GM19035 (cell line): ENCODE results near the gene FAM120B.
A peak's percentile ranks its signal among the peaks of the same experiment; 100 is the strongest.

Experiments
- ATAC-seq: cut with Tn5 transposase; IDR thresholded peaks from one replicate; pipeline ENCODE4 v1.9.1; 2021; ENCODE audit not compliant: unreplicated experiment

FAM120B gene

GRCh38 chr6:170416303-170416702 is 109.7 kb downstream of the FAM120B start:
- ATAC-seq, result no peak

GRCh38 chr6:170416959-170417606 is 110.5 kb downstream of the FAM120B start:
- ATAC-seq, result no peak

GRCh38 chr6:170417881-170418280 is 111.3 kb downstream of the FAM120B start:
- no peak for ATAC-seq

- ATAC-seq, result no peak
Observed at GRCh38 chr6:170420283-170420682, 113.7 kb downstream of the FAM120B start.

DNA sequence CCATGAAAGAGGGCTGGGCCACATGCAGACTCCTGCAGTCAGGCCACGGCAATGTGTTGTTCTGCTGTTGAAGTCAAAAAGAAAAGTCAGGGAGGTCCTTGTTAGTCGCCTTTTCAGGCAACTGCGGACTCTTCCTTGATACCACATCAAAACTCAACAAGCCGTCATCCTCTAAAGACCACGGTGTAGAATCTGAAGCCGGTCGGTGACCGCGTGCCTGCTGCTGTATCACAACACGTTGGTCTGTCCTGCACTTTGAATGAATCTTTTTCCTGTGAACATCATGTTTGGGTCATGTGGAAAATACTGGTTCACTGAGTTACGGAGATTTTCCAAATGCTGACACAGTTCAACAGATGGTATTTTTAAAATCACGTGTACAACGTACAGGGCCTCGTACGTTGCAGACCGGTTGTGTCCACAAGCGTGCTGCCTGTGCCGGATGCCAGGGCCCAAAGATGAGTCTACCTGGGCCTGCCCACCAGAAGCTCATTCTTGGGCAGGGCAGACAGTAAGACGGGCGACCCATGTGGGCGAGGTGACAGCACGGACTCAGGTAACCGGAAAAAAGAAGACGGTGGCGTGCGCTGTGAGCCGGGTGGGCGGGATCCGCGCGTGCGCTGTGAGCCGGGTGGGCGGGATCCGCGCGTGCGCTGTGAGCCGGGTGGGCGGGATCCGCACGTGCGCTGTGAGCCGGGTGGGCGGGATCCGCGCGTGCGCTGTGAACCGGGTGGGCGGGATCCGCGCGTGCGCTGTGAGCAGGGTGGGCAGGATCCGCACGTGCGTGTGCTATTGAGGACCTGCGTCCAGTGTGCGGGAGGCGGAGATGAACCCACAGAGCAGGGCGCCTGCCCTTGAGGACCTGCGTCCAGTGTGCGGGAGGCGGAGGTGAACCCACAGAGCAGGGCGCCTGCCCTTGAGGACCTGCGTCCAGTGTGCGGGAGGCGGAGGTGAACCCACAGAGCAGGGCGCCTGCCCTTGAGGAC is 114.5 kb downstream of the FAM120B start:
- no peak for ATAC-seq

DNA sequence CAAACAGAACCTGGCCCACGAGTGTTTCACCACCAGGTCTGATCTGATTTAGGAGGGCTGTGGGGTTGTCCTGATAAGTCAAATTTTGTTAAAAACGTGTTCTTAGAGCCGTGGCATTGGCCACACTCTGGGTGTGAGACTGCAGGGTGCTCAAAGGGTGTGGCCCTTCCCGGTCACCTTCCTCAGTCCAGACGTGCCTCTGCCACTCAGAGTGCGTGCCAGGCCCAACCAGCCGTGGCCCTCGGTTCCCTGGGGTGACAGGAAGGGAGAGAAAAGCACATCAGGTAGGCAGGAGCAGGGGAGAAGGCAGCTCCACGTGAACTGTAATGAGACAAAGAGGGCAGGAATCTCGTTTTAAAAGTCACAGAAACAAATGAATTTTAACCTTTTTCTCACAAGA is 115.4 kb downstream of the FAM120B start:
- no peak for ATAC-seq

DNA sequence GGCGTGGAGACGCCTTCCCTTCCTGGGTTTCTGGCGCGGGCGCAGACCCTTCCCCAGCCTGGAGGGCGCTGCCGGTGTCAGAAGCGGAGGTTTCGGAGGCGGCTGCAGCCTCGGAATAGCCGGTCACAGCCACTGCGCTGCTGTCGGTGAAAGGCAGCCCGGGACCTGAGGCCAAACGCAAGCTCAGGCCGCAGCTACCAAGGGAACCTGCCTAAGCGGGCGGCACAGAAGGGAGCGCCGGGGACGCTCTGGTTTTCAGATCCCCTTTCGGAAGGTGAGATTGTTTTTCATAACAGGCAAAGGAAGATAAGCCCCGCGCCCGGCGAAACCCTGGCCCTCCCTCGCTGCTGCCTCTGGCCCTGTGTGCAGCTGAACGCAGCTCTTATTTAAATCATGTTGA is 116.5 kb downstream of the FAM120B start:
- ATAC-seq, result no peak

DNA sequence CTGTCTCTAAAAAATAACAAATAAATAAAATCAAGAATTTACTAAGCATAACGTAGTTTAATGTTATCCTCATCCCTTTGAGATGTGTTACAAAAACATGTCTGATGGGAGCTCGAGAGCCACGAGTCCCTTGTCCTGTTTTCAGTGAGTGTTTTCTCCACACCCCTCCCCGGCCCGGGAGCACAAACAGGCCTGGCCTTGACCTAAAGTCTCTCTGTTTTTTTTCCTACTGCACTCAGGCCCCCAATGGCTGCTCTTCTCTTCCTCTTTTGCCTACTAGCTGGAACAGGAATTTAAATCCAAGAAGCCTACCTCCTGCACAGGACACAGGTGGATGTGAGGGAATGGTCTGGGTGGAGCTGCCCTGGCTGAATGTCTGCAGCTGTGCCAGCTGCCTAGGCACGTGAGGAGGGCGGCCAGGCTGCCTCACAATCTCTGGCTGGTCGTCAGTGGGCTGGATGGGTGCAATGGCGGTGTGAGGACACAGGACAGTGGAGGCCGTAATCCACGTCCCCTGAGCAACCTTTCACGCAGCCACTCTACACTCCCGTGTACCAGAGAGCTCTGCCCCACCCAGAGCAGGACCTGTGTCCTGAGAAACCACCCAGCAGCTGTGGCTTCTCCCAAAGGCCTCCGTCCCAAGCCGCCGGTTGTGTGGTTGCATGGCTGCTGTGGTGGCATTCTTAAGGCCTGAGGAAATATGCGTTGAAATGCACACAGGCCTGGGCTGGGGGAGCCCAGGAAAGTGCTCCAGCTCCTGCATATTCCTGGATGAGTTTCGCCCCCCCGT is 117.5 kb downstream of the FAM120B start:
- no peak for ATAC-seq

DNA sequence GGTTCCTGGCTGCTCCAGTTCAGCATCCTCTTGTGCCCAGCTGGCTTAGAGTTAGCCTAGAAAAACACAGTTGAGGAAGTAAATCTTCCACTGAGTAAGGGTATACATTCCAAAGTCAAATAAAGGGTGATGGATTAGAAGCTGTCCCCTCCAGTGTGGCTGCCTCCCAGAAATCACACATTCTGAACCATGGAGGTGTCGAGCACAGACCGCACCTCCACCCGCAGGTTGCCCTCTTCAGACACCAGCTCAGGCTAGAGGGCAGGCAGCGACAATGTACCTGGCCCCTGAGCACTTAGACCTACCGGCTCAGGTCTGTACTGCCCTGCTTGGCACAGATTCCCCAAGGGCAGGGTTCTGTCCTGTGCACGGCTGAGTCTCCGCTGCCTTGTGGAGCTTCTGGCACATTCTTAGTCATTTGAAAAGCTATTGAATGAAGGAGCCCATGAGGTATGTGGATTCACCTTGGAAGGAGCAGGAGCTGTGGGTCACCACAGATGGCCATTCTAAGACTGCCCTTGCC is 118.1 kb downstream of the FAM120B start:
- ATAC-seq, result no peak

DNA sequence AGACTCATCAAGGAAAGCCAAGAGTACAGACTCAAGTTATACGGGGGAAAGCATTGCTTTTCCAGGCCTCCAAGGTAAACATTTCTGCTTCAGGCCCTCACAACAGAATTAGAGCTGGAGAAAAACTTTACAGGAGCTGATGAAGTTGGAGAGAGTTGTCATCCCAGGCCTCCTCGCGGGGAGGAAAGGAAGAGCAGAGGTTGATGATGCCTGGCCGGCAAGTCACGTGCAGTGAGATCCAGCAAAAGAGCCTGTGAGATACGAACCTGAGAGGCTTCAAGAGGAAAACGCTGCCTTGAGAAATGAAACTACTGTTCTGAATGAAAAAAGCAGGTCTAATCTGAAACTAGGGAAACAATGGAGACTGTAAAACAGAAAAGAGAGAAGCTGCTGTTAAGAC is 122.9 kb downstream of the FAM120B start:
- no peak for ATAC-seq

GRCh38 chr6:170433163-170434116 is 126.9 kb downstream of the FAM120B start:
- ATAC-seq, result no peak

DNA sequence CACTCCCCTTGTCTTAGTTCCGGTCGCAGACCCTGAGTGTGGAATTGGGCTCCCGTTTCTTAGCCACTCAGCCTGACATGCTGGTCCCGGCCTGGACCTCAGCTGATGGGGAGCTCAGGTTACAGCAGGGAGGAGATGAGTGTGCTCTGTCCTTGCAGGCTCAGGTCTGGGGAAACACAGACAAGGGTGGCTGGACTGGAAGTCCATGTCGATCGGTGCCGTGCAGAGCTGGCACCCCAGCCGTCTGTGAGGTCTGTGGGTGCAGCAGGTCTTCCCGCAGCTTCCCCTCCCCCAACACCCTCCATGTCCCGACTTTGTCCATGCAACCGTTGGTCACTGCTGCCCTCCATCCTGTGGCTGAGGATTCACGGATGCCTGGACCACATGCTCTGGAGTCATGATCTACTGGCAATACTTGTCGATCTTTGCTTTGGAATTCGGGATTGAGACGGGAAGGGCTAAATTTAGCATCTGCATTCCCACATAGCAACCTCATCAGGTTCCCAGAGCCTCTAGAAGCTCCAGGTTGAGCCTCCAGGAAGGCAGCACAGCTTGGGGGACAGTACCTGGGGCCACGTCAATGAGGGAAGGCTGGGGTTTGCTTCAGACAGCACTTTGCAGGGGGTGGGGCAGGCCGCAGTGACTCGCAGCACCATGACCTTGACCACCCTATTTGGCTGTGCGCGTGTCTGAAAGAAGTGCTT is 127.7 kb downstream of the FAM120B start:
- no peak for ATAC-seq

DNA sequence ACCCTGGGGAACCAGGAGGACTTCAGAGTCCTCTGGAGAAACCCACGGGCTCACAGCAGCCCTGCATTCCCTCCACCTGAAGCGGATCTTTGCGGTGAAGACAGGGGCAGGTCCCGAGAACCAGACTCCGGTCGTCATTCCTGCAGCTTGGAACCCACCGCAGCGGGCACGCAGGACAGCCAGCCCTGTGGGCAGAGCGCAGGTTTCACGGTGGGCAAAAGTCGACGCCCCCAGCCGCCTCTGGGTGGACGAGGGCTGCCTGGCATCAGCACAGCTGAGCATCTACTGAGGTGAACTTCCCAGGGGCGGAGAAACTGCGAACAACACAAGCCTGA is 128.2 kb downstream of the FAM120B start:
- ATAC-seq, result no peak

- ATAC-seq, result no peak
Observed at GRCh38 chr6:170435766-170436165, 129.2 kb downstream of the FAM120B start.

- no peak for ATAC-seq
Observed at GRCh38 chr6:170436209-170436809, 129.8 kb downstream of the FAM120B start.

DNA sequence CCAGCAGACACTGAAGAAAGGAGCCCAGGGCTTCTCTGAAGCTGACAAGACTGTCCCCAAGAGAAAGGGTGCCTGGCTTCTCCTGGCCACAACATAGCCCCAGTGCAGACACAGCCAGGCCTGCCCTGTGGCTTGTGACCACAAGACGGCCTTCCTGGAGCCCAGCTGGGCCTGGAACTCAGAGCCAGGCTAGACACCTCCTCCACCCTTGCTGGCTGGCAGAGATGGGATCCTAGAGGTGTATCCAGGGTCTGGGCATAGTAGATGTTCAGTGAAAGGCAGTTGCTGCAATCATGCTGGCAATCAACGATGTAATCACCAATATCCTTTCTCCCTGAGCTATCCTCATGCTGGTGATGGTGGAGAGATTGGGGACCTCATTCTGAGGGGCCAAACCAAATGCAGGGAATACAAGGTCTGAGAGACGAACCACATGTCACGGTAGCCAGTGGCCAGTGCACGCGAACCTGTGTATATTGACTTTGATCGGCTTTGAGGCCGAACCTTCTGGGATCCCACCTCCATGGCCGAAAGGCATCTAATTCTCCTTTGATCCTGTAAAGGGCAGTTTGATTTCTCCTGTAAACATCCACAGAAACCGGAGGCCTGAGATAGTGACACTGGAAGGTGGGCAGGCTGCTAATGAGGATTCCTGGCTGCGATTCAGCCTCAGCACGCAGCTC is 131.3 kb downstream of the FAM120B start:
- no peak for ATAC-seq

DNA sequence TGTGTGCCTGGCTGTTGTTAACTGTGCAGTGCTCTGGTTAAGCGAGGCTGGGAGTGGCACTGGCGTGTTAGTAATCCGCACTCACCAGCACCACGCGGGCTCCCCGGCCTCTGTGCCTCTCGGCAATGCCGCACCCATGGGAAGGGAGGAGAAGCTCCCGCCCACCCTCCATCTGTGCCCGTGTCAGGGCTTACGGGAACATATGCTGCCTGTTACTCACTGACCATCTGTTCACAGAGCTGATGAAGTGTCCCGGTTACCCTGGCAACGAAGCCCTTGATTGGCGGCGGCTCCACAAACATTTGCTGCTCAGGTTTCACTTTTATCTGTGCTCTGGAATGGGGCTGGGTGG is 131.8 kb downstream of the FAM120B start:
- ATAC-seq, result peak; percentile 85

DNA sequence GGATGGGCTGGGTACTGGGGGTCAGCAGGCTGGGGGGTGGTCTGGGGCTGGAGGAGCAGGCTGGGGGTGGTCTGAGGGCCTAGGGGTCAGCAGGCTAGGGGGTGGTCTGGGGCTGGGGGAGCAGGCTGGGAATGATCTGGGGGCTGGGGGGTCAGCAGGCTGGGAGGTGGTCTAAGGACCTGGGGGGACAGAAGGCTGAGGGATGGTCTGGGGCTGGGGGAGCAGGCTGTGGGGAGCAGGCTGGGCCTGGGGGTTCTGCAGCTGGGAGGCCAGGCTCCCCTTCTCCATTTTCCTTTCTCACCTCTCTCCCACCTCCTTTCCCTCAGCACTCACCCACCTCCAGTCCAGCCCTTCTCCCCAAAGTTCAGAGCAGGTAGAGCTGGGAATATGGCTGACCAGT is 132.3 kb downstream of the FAM120B start:
- no peak for ATAC-seq
